Right lobe of liver (tissue), 6 donors: ENCODE results near the gene ZNF454. TPM values are rescaled to one million over a fixed set of nuclear protein-coding genes. Genes with fewer than 3 reads are reported as not detected.

ENCODE experiments used
- ATAC-seq, 4 donors: fragments of 200-7000 bp; cut with Tn5 transposase; one replicate each; pipeline ENCODE4 v1.9.1; 2020; ENCODE audit warnings: mild to moderate bottlenecking in 4 of 4, moderate library complexity in 4 of 4
- DNase-seq, 3 donors: peaks; one replicate each; pipeline ENCODE4 v3.0.0-alpha.2; 2020
- H3K27ac ChIP-seq, 3 donors: fragments of 200-600 bp; one replicate each; pipeline ENCODE4 v1.8.0; 2022
- H3K27me3 ChIP-seq, 2 donors: fragments of 200-600 bp; one replicate each; pipeline ENCODE4 v1.8.0; 2022
- H3K36me3 ChIP-seq, 4 donors: fragments of 200-600 bp; sonication (generic) in 1 of 4; one replicate each; pipeline versions ENCODE4 v1.5.1 to v1.8.0; 2017 to 2022; ENCODE audit warnings: control low read depth in 1 of 4
- H3K4me1 ChIP-seq, 4 donors: fragments of 200-600 bp; sonication (generic) in 1 of 4; one replicate each; pipeline versions ENCODE4 v1.5.1 to v1.8.0; 2017 to 2022; ENCODE audit warnings: control low read depth in 1 of 4
- H3K4me3 ChIP-seq, 3 donors: fragments of 200-600 bp; one replicate each; pipeline ENCODE4 v1.8.0; 2022
- H3K9me3 ChIP-seq, 4 donors: fragments of 200-600 bp; sonication (generic) in 1 of 4; one replicate each; pipeline versions ENCODE4 v1.5.1 to v1.8.0; 2017 to 2022; ENCODE audit warnings: control low read depth in 1 of 4
- CTCF ChIP-seq, 4 donors: fragments of 200-600 bp in 3 of 4; fragments of 450-650 bp in 1 of 4; IDR thresholded peaks; one replicate each; pipeline versions ENCODE4 v1.5.1 to v1.8.0; 2016 to 2022; ENCODE audit warnings: antibody characterized with exemption in 4 of 4, mild to moderate bottlenecking in 2 of 4
- POLR2A ChIP-seq: fragments of 450-650 bp; IDR thresholded peaks from one replicate; pipeline ENCODE4 v1.6.1; 2017; ENCODE audit warnings: antibody characterized with exemption, mild to moderate bottlenecking
- WGBS: methylation state at CpG from one replicate; pipeline ENCODE4 v1.1.6; 2018; ENCODE audit warnings: low coverage, low lambda C conversion rate; ENCODE audit not compliant: insufficient coverage; ENCODE audit errors: missing lambda C conversion rate; 5-methylcytosine and 5-hydroxymethylcytosine counted together
- intact Hi-C, 2 donors: fragments of 100-400 bp; cut with DNase I; formaldehyde crosslinking; loops; one replicate each; pipeline versions ENCODE4 v1.11.2 to v1.14.1; 2022
- total RNA-seq, 6 experiments: library from RNA; depleted of rRNA in 2 of 6; stranded (reverse); fragments of >200 nt in 2 of 6; fragmentation: NEBNext Ultra II Directional in 3 of 6; extraction: Animal tissue kit (Norgen Biotek cat#: 25700) in 3 of 6; gene quantifications; one replicate each; pipeline versions ENCODE4 v1.1.0 to v1.2.4, GENCODE V29; 2016 to 2023
- donor health status: DM: no; HTN: yes; CAD: no.
- donor health status: DM: no; HTN: no; CAD: no.
- donor health status: DM: no; HTN: no; CAD: no.
- donor health status: DM: no; HTN: yes; CAD: no.
- donor health status: DM: no; HTN: yes; CAD: no.

Gene ZNF454
- total RNA-seq, 6 experiments from 2014 or later, result 0.12 to 0.39 (median 0.27) TPM; not detected in 1

- H3K4me1 ChIP-seq, result no peaks in the 10 kb centered on the region
- DNase-seq, result no peak
- TF ChIP-seq POLR2A (no peak), CTCF (IDR thresholded peaks at IDR 0.05) (no peak)
- H3K4me3 ChIP-seq, result no peak overlapping the region
- H3K36me3 ChIP-seq, result no peaks in the 10 kb centered on the region
- H3K27ac ChIP-seq, result no peak overlapping the region
- intact Hi-C loops, result no loop called here
- 56% methylated on average over 7 of the region's 9 CpGs for WGBS
- H3K27me3 ChIP-seq, result no peaks in the 10 kb centered on the region
- no peaks in the 10 kb centered on the region for H3K9me3 ChIP-seq
- ATAC-seq, result no peak
Observed at GRCh38 chr5:178992291-178992895, 51.4 kb downstream of the ZNF454 start.

DNA sequence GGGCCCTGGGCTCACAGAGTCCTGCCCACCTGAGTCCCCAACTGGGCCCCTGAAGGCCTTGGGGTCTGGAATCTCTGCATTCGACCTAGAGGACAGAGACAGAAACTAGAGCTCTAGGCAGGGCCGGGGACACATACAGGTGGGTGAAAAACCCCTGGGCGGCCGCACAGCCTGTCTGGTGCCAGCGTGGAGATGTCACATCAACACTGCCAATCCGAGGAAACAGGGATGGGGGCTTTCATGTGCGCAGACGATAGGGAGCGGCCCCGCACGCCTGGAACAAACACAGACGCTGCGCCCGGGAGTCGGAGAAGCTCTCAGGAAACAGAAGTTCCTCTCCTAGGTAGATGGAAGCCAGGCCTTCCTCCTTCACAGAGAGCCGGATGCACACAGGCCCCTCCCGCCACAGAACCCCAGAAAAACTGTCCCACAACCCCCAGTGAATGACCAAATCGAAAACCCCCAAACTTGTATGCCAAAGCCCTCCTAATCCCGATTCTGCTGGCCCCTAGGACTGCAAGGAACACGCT, 52.3 kb downstream of the ZNF454 start:
- no peak for ATAC-seq
- TF ChIP-seq CTCF (IDR thresholded peaks at IDR 0.05), result no peak
- TF ChIP-seq POLR2A, result no peak
- H3K9me3 ChIP-seq, result no peaks in the 10 kb centered on the region
- no peaks in the 10 kb centered on the region for H3K36me3 ChIP-seq
- no peaks in the 10 kb centered on the region for H3K27me3 ChIP-seq
- 56% methylated on average over 4 of the region's 20 CpGs for WGBS
- intact Hi-C loops, result no loop called here
- no peaks in the 10 kb centered on the region for H3K4me1 ChIP-seq
- no peak for DNase-seq
- no peak overlapping the region for H3K27ac ChIP-seq
- H3K4me3 ChIP-seq, result no peak overlapping the region

DNA sequence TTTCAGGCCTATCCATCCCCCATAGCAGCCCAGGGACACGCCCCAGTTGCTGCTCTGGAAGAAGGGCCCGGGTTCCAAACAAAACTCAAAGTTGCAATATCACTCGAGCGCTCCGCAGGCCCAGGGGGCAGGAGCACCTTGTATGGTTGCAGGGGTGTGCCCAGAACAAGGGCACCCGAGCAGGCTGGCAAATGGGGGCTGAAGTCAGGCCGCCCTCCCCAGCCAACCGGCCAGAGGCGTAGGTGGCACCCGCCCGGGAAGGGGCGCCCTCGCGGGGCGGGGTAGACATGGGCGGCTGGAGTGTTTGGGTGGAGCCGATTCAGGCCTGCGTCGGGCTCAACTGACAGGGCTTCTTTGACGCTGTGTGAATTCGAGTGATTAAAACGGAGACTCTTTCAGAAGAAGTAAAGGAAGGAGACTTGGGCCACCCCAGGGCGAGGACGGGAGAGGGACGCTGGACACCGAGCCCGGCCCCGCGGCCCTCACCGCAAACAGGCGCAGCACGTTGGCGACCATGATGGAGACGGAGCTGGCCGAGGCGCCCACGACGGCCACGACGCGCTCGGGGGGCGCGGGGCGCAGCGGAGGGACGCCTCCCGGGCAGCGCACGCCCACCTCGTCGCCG, 53.1 kb downstream of the ZNF454 start:
- TF ChIP-seq POLR2A (no peak), CTCF (IDR thresholded peaks at IDR 0.05) (no peak)
- intact Hi-C loops, result no loop called here
- Histone ChIP-seq H3K4me3 (no peak overlapping the region), H3K4me1 (no peaks in the 10 kb centered on the region), H3K9me3 (no peaks in the 10 kb centered on the region), H3K27ac (no peak overlapping the region), H3K36me3 (no peaks in the 10 kb centered on the region), H3K27me3 (no peaks in the 10 kb centered on the region)
- 15% methylated on average over 16 of the region's 53 CpGs for WGBS
- ATAC-seq (no peak), DNase-seq (no peak)

DNA sequence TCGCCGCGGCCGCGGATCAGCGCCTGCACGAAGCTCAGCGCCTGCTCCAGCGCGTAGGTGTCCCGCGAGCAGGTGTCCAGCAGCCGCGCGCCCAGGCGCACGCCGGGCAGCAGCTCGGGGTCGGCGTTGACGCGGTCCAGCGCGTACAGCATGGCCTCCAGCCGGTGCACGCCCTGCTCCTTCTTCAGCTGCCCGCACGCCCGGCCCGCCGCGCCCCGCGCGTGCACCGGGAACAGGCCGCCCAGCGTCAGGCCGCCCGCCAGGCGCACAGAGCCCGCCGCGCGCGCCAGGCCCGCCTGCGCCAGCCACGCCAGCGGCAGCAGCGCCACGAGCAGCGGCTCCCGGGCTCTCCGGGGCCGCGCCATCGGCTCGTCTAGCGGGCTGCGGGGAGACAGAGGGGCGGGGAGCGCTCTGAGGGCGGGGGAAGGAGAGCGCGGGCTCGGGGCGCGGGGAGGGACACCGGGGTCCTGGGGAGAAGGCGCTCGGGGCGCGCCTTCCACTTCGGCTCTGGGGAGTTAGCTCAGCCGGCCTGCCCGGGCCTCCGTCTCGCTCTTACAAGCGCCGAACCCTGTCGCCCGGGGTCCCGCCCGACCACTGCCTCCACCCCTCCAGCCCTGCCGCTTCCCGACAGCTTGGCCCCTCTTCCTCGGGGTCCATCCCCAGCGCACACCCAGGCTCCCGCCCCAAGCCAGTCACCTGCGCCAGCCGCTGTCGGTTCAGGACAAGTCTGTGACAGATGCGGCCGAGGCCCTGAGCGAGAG, 53.8 kb downstream of the ZNF454 start, which contains the start of gene GRM6:
TSS of gene GRM6 (minus strand) at position 741 of the 761 bp plus-strand sequence. CDS start at position 365, 376 bp downstream.
- H3K27me3 ChIP-seq, result no peaks in the 10 kb centered on the region
- H3K27ac ChIP-seq, result no peak within 1 kb of the TSS
- H3K36me3 ChIP-seq, result no peaks in the 10 kb centered on the region
- no peak within 1 kb of the TSS for H3K4me3 ChIP-seq
- intact Hi-C loops, result no loop called here
- DNase-seq, result no peak
- ATAC-seq, result no peak
- H3K9me3 ChIP-seq, result no peaks in the 10 kb centered on the region
- TF ChIP-seq CTCF (IDR thresholded peaks at IDR 0.05) (no peak), POLR2A (no peak)
- WGBS, result 2% methylated on average over 10 of the region's 97 CpGs
- H3K4me1 ChIP-seq, result no peaks in the 10 kb centered on the region
